Neural cell (in vitro differentiated cells): ENCODE data around the gene MAP1LC3A. TPM values are rescaled to one million over a fixed set of nuclear protein-coding genes. Genes with fewer than 3 reads are reported as not detected.

Experiments
- H2AFZ ChIP-seq: fragments of 200-600, 300-800 bp; sonication (generic), shearing (Covaris generic); 2 replicates; pipeline ENCODE4 v1.6.0; 2014; ENCODE audit warnings: low read depth, mild to moderate bottlenecking, antibody characterized with exemption, low read length, moderate library complexity
- H3F3A ChIP-seq: fragments of 200-600 bp; shearing (Covaris generic); 2 replicates; pipeline ENCODE4 v1.6.1; 2016; ENCODE audit warnings: mild to moderate bottlenecking, moderate library complexity, mixed read lengths, antibody characterized with exemption, low read length; ENCODE audit not compliant: insufficient read depth, poor library complexity, severe bottlenecking
- H3K27ac ChIP-seq: fragments of 200-600, 300-800 bp; sonication (generic), shearing (Covaris generic); 2 replicates; pipeline ENCODE4 v1.5.1; 2014; ENCODE audit warnings: mild to moderate bottlenecking, low read length, moderate library complexity
- H3K27me3 ChIP-seq: fragments of 300-800, 200-600 bp; sonication (generic), shearing (Covaris generic); 2 replicates; pipeline ENCODE4 v1.6.0; 2014; ENCODE audit warnings: mild to moderate bottlenecking, low read depth, low read length, moderate library complexity; ENCODE audit not compliant: insufficient read depth
- H3K36me3 ChIP-seq: fragments of 300-800, 200-600 bp; sonication (generic), shearing (Covaris generic); 2 replicates; pipeline ENCODE4 v1.5.1; 2014; ENCODE audit warnings: mild to moderate bottlenecking, antibody characterized with exemption, low read length, moderate library complexity; ENCODE audit not compliant: insufficient read depth
- H3K4me2 ChIP-seq: fragments of 300-800, 200-600 bp; sonication (generic), shearing (Covaris generic); 2 replicates; pipeline ENCODE4 v1.6.0; 2014; ENCODE audit warnings: mild to moderate bottlenecking, low read length
- H3K4me3 ChIP-seq: fragments of 300-800, 200-600 bp; sonication (generic), shearing (Covaris generic); 2 replicates; pipeline ENCODE4 v1.5.1; 2014; ENCODE audit warnings: mild to moderate bottlenecking, low read length, moderate library complexity
- H3K79me2 ChIP-seq: fragments of 200-600 bp; shearing (Covaris generic); replicated peaks from 2 replicates; pipeline ENCODE4 v1.6.0; 2014; ENCODE audit warnings: mild to moderate bottlenecking, low read length, moderate library complexity; ENCODE audit not compliant: insufficient read depth
- H3K9ac ChIP-seq: fragments of 300-800, 200-600 bp; sonication (generic), shearing (Covaris generic); 2 replicates; pipeline ENCODE4 v1.6.1; 2016; ENCODE audit warnings: mild to moderate bottlenecking, low read length, mixed read lengths
- H3K9me2 ChIP-seq: fragments of 200-600 bp; shearing (Covaris generic); 2 replicates; pipeline ENCODE4 v1.6.1; 2016; ENCODE audit warnings: mild to moderate bottlenecking, low read length, mixed read lengths; ENCODE audit not compliant: insufficient read depth
- H3K9me3 ChIP-seq: fragments of 200-600, 300-800 bp; sonication (generic), shearing (Covaris generic); 2 replicates; pipeline ENCODE4 v1.6.1; 2016; ENCODE audit warnings: mild to moderate bottlenecking, mixed run types, low read length, moderate library complexity, mixed read lengths
- H4K20me1 ChIP-seq: fragments of 200-600 bp; shearing (Covaris generic); 2 replicates; pipeline ENCODE4 v1.6.1; 2016; ENCODE audit warnings: mild to moderate bottlenecking, mixed run types; ENCODE audit not compliant: insufficient read depth
- EP300 ChIP-seq: fragments of 450-650 bp; conservative IDR thresholded peaks from 2 replicates; pipeline ENCODE4 v1.6.1; 2014; ENCODE audit warnings: antibody characterized with exemption, mild to moderate bottlenecking, moderate library complexity; ENCODE audit not compliant: poor library complexity, severe bottlenecking
- EZH2 ChIP-seq: fragments of 200-600, 300-800 bp; shearing (Covaris generic), sonication (generic); IDR thresholded peaks from 2 replicates; pipeline ENCODE4 v1.6.1; 2014; ENCODE audit warnings: antibody characterized with exemption, low read length, borderline replicate concordance, mild to moderate bottlenecking; ENCODE audit not compliant: insufficient read depth, poor library complexity, severe bottlenecking
- MXI1 ChIP-seq: fragments of 450-650 bp; conservative IDR thresholded peaks from 2 replicates; pipeline ENCODE4 v1.6.1; 2014; ENCODE audit warnings: antibody characterized with exemption, mild to moderate bottlenecking; ENCODE audit not compliant: poor library complexity, severe bottlenecking
- POLR2AphosphoS5 ChIP-seq: IDR thresholded peaks from 2 replicates; pipeline ENCODE4 v1.6.1; 2012
- RAD21 ChIP-seq: fragments of 450-650 bp; conservative IDR thresholded peaks from 2 replicates; pipeline ENCODE4 v1.6.1; 2014; ENCODE audit warnings: antibody characterized with exemption, mild to moderate bottlenecking, moderate library complexity
- SMC3 ChIP-seq: fragments of 450-650 bp; conservative IDR thresholded peaks from 2 replicates; pipeline ENCODE4 v1.6.1; 2014; ENCODE audit warnings: antibody characterized with exemption, mild to moderate bottlenecking, moderate library complexity; ENCODE audit not compliant: poor library complexity
- TAF1 ChIP-seq: IDR thresholded peaks from 2 replicates; pipeline ENCODE4 v1.6.1; 2012; ENCODE audit warnings: low read depth
- polyA plus RNA-seq: library from polyadenylated mRNA; depleted of rRNA; stranded (reverse); fragments of >200 nt; gene quantifications from 2 replicates; pipeline ENCODE4 v1.2.3, GENCODE V29; 2014
- TF ChIP-seq, protein P1 (sequence below): IDR thresholded peaks from 2 replicates; pipeline ENCODE4 v1.6.1; 2012; ENCODE audit warnings: borderline replicate concordance
- TF ChIP-seq, protein P2 (sequence below): fragments of 450-650 bp; IDR thresholded peaks from 2 replicates; pipeline ENCODE4 v1.5.1; 2014; ENCODE audit warnings: antibody characterized with exemption, mild to moderate bottlenecking, moderate library complexity; ENCODE audit not compliant: poor library complexity, severe bottlenecking

The MAP1LC3A gene
- polyA plus RNA-seq, 1 donor from 2014 or later, result 56.2 TPM

DNA sequence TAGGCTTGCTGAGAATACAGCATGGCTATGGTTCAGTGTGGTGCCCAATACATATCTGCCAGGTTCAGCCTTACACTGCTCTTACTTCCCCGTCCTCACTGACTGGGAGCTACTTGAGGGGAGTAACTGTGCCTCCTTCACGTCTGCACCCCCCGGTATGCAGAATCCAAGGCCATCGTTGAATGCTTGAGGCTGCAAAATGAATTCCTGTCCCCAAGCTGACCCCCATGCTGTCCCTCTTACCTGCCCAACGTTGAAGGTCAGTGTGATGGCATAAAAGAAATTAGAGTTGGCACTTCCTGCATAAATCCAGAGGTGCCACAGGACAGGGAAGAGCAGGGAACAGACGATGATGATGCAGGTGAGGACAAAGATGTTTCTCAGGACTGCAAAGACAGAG, 16.3 kb downstream of the MAP1LC3A start:
- Histone ChIP-seq H3K9ac (no peak overlapping the region), H3K4me3 (no peak overlapping the region), H2AFZ (no peak overlapping the region), H3K9me3 (no peaks in the 10 kb centered on the region), H3K4me2 (no peak overlapping the region), H3K27ac (no peak overlapping the region), H3F3A (no peaks in the 10 kb centered on the region), H3K36me3 (no peaks in the 10 kb centered on the region), H3K27me3 (no peaks in the 10 kb centered on the region), H4K20me1 (no peaks in the 10 kb centered on the region), H3K79me2 (no peaks in the 10 kb centered on the region), H3K9me2 (no peaks in the 10 kb centered on the region)
- TF ChIP-seq, protein P1, sequence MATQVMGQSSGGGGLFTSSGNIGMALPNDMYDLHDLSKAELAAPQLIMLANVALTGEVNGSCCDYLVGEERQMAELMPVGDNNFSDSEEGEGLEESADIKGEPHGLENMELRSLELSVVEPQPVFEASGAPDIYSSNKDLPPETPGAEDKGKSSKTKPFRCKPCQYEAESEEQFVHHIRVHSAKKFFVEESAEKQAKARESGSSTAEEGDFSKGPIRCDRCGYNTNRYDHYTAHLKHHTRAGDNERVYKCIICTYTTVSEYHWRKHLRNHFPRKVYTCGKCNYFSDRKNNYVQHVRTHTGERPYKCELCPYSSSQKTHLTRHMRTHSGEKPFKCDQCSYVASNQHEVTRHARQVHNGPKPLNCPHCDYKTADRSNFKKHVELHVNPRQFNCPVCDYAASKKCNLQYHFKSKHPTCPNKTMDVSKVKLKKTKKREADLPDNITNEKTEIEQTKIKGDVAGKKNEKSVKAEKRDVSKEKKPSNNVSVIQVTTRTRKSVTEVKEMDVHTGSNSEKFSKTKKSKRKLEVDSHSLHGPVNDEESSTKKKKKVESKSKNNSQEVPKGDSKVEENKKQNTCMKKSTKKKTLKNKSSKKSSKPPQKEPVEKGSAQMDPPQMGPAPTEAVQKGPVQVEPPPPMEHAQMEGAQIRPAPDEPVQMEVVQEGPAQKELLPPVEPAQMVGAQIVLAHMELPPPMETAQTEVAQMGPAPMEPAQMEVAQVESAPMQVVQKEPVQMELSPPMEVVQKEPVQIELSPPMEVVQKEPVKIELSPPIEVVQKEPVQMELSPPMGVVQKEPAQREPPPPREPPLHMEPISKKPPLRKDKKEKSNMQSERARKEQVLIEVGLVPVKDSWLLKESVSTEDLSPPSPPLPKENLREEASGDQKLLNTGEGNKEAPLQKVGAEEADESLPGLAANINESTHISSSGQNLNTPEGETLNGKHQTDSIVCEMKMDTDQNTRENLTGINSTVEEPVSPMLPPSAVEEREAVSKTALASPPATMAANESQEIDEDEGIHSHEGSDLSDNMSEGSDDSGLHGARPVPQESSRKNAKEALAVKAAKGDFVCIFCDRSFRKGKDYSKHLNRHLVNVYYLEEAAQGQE, result no peak
- TF ChIP-seq EZH2 (no peak), SMC3 (no peak)

DNA sequence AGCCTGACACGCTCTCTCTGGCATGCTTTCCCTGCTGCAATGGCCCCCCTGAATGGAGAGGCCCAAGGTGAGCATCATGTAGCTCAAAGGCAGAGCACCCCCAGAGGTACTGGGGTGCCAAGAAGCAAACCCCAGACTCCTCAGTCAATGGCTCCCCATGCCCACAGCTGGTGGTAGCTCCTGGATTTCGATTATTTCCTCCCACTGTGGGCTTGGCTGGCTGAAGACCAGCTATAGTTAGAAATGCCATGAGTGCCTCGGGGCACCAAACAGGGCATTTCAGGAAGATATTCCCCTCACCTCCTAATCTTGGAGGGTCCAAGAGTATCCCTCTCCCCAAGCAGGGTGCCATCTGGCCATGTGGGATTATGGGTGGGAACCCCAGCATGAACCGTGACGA, 16.8 kb downstream of the MAP1LC3A start:
- Histone ChIP-seq H3F3A (no peaks in the 10 kb centered on the region), H3K9me2 (no peaks in the 10 kb centered on the region), H3K79me2 (no peaks in the 10 kb centered on the region), H3K4me2 (no peak overlapping the region), H3K27me3 (no peaks in the 10 kb centered on the region), H4K20me1 (no peaks in the 10 kb centered on the region), H3K4me3 (no peak overlapping the region), H3K36me3 (no peaks in the 10 kb centered on the region), H3K27ac (no peak overlapping the region), H2AFZ (no peak overlapping the region), H3K9ac (no peak overlapping the region), H3K9me3 (no peaks in the 10 kb centered on the region)
- TF ChIP-seq, protein P2, sequence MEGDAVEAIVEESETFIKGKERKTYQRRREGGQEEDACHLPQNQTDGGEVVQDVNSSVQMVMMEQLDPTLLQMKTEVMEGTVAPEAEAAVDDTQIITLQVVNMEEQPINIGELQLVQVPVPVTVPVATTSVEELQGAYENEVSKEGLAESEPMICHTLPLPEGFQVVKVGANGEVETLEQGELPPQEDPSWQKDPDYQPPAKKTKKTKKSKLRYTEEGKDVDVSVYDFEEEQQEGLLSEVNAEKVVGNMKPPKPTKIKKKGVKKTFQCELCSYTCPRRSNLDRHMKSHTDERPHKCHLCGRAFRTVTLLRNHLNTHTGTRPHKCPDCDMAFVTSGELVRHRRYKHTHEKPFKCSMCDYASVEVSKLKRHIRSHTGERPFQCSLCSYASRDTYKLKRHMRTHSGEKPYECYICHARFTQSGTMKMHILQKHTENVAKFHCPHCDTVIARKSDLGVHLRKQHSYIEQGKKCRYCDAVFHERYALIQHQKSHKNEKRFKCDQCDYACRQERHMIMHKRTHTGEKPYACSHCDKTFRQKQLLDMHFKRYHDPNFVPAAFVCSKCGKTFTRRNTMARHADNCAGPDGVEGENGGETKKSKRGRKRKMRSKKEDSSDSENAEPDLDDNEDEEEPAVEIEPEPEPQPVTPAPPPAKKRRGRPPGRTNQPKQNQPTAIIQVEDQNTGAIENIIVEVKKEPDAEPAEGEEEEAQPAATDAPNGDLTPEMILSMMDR, result no peak

DNA sequence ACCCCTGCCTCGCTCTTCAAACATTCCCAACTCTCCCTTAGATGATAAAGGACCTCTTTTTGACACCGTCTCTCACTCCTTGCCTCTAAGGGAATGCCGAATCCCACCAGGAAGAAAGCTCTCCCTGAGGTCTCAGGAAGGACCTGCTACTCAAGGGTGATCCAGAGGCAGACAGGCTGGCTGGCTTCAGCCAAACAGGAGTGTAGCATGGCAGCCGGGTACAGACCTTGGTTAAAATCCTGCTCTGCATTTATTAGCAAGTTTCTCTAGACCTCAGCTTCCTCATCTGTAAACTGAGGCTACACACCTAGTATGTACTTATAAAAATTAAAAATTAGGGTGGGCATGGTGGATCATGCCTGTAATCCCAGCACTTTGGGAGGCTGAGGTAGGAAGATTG, 17.2 kb downstream of the MAP1LC3A start:
- H3K27me3 ChIP-seq, result no peaks in the 10 kb centered on the region
- no peak overlapping the region for H3K9ac ChIP-seq
- H4K20me1 ChIP-seq, result no peaks in the 10 kb centered on the region
- no peaks in the 10 kb centered on the region for H3K9me2 ChIP-seq
- no peaks in the 10 kb centered on the region for H3K9me3 ChIP-seq
- H3K4me3 ChIP-seq, result no peak overlapping the region
- no peak overlapping the region for H2AFZ ChIP-seq
- H3K79me2 ChIP-seq, result no peaks in the 10 kb centered on the region
- H3K4me2 ChIP-seq, result no peak overlapping the region
- H3F3A ChIP-seq, result no peaks in the 10 kb centered on the region
- no peak overlapping the region for H3K27ac ChIP-seq
- H3K36me3 ChIP-seq, result no peaks in the 10 kb centered on the region
- TF ChIP-seq EZH2, result no peak
- TF ChIP-seq MXI1, result no peak
- TF ChIP-seq, protein P2, result no peak
- no peak for TF ChIP-seq EP300
- TF ChIP-seq TAF1, result no peak
- no peak for TF ChIP-seq RAD21
- TF ChIP-seq, protein P1, result no peak
- TF ChIP-seq POLR2AphosphoS5, result no peak
- no peak for TF ChIP-seq SMC3
